ENCODE measurements around the gene CHRNA5.

The CHRNA5 gene

GRCh38 chr15:78620527-78621421, 55.5 kb downstream of the CHRNA5 start, which contains the start of gene CHRNA3:
Gene CHRNA3, minus strand, starts transcription at chr15:78620996. Its CDS starts 202 bp downstream, at chr15:78620794.
- DNase-seq (ENCODE audit: low spot score): no peak

GRCh38 chr15:78621810-78622402, 56.6 kb downstream of the CHRNA5 start:
- DNase-seq (ENCODE audit: low spot score): no peak

- no peak for DNase-seq (ENCODE audit: low spot score)
These were observed 58.6 kb downstream of the CHRNA5 start for GRCh38 chr15:78623786-78624497.

GRCh38 chr15:78624651-78625590, 59.6 kb downstream of the CHRNA5 start:
- DNase-seq (ENCODE audit: low spot score): no peak

GRCh38 chr15:78625606-78626280, 60.4 kb downstream of the CHRNA5 start:
- no peak for DNase-seq (ENCODE audit: low spot score)

GRCh38 chr15:78626381-78626995, 61.2 kb downstream of the CHRNA5 start:
- DNase-seq (ENCODE audit: low spot score): no peak

GRCh38 chr15:78627348-78627747, 62.0 kb downstream of the CHRNA5 start:
- no peak for DNase-seq (ENCODE audit: low spot score)

- DNase-seq (ENCODE audit: low spot score): no peak
These were observed 62.9 kb downstream of the CHRNA5 start for GRCh38 chr15:78628227-78628626.

- no peak for DNase-seq (ENCODE audit: low spot score)
These were observed 63.9 kb downstream of the CHRNA5 start for GRCh38 chr15:78629031-78629715.

GRCh38 chr15:78629716-78630065, 64.4 kb downstream of the CHRNA5 start:
- DNase-seq (ENCODE audit: low spot score): no peak

GRCh38 chr15:78630886-78631633, 65.7 kb downstream of the CHRNA5 start:
- no peak for DNase-seq (ENCODE audit: low spot score)

- DNase-seq (ENCODE audit: low spot score): no peak
These were observed 68.0 kb downstream of the CHRNA5 start for GRCh38 chr15:78633348-78633747.

- DNase-seq (ENCODE audit: low spot score): no peak
These were observed 69.2 kb downstream of the CHRNA5 start for GRCh38 chr15:78634210-78635145.

- no peak for DNase-seq (ENCODE audit: low spot score)
These were observed 70.0 kb downstream of the CHRNA5 start for GRCh38 chr15:78635346-78635745.

- DNase-seq (ENCODE audit: low spot score): no peak
These were observed 71.1 kb downstream of the CHRNA5 start for GRCh38 chr15:78636378-78636859.

- DNase-seq (ENCODE audit: low spot score): no peak
These were observed 72.6 kb downstream of the CHRNA5 start for GRCh38 chr15:78637776-78638435.

GRCh38 chr15:78638658-78639314, 73.5 kb downstream of the CHRNA5 start:
- DNase-seq (ENCODE audit: low spot score): peak; percentile 28

Measured in CD4-positive, alpha-beta T cell treated with Interleukin-2 at 100 ng/mL for 4 hours (primary cell).